ENCODE data around the gene IZUMO1R. TPM values are rescaled to one million over a fixed set of nuclear protein-coding genes. Genes with fewer than 3 reads are reported as not detected.
A peak's percentile ranks its signal among the peaks of the same experiment; 100 is the strongest.

IZUMO1R gene
- not detected for total RNA-seq
- long read RNA-seq: 0 reads

DNA sequence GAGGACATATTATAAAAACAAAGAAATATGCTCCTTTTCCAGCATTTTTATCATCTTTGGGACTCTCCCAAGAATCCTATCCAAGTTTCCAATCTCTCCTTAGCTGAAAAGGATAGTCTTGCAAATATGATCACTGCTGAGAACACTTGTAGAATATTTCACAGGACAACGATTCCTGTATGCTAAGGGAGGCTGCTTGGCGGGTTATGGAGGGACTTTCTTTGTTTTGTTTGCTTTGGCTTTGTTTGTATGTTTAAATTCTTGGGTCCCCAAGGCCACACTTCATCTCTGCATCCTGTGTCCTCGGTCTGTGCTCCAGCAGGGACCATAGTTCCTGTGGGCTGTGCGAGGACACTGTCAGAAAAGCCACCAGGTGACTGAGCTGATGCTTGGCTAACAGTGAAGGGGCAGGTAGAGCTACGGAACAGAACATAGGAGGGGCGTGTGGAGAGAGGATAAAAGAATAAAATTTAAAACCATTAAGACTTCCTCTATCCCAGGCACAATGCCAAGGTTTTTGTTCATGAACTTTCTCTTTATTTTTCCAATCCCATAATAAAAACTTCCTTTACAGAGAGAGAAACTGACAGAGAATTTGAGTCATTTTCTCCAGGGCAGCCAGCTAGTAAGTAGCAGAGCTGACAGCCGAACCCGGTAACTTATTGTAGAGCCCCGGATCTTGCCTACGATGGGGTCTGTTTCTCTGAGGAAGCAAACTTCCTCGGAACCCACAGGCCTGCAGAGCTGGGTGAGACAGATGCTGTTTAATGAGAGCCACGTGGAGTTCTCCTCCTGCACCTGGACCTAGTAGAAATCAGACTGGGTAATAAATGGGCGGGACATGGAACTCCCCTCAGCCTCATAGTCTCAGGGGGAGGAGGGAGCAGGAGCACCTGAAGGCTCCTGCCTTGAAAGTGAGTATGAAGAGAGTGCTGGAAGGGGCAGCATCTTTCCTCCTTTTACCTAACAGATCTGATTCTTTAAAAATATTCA is at the start of gene IZUMO1R:
Gene IZUMO1R, plus strand, starts transcription at position 615 of the 993 bp plus-strand sequence. CDS start 1,057 bp downstream, outside the sequence.
- H3K27me3 ChIP-seq: no peaks in the 10 kb centered on the region
- H3K4me1 ChIP-seq: no peaks in the 10 kb centered on the region
- intact Hi-C loops (cut with DNase I): no loop called here
- DNase-seq: no peak
- no peak for TF ChIP-seq POLR2A (IDR thresholded peaks at IDR 0.05)
- TF ChIP-seq, protein P1, sequence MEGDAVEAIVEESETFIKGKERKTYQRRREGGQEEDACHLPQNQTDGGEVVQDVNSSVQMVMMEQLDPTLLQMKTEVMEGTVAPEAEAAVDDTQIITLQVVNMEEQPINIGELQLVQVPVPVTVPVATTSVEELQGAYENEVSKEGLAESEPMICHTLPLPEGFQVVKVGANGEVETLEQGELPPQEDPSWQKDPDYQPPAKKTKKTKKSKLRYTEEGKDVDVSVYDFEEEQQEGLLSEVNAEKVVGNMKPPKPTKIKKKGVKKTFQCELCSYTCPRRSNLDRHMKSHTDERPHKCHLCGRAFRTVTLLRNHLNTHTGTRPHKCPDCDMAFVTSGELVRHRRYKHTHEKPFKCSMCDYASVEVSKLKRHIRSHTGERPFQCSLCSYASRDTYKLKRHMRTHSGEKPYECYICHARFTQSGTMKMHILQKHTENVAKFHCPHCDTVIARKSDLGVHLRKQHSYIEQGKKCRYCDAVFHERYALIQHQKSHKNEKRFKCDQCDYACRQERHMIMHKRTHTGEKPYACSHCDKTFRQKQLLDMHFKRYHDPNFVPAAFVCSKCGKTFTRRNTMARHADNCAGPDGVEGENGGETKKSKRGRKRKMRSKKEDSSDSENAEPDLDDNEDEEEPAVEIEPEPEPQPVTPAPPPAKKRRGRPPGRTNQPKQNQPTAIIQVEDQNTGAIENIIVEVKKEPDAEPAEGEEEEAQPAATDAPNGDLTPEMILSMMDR (IDR thresholded peaks at IDR 0.05): no peak
- no peak for ATAC-seq
- H3K4me3 ChIP-seq: no peak within 1 kb of the TSS
- no peak within 1 kb of the TSS for H3K27ac ChIP-seq
- 29% methylated on average over 8 of the region's 13 CpGs for WGBS (ENCODE audit: insufficient coverage, low coverage, low lambda C conversion rate, missing lambda C conversion rate)
- H3K36me3 ChIP-seq: no peaks in the 10 kb centered on the region
- H3K9me3 ChIP-seq: no peaks in the 10 kb centered on the region

DNA sequence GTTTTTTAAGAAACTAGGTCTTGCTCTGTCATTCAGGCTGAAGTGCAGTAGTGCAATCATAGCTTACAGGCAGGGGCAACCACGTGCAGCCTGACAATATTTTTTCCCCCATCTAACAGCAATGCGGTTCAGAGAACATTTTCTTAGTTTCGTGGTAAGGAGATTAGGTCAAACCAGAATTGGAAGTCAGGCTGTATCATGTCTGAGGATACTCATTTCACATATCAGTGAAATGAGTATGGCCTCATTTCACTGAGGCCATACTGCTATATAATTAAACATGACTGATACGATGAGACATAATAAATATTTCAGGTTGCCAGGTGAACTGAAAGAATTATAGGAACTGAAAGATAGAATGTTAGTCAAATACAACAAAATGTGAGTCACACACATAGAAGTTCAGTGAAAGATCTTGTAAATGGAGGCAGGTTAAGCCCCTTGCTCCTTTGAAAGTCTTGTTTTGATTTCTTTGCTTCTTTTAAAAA is 32.5 kb upstream of the IZUMO1R start:
- Histone ChIP-seq H3K4me1 (no peaks in the 10 kb centered on the region), H3K36me3 (no peaks in the 10 kb centered on the region), H3K9me3 (no peaks in the 10 kb centered on the region), H3K27me3 (no peaks in the 10 kb centered on the region), H3K4me3 (no peak overlapping the region), H3K27ac (no peak overlapping the region)
- DNase-seq (no peak), ATAC-seq (no peak)
- TF ChIP-seq POLR2A (IDR thresholded peaks at IDR 0.05): no peak
- TF ChIP-seq, protein P1 (IDR thresholded peaks at IDR 0.05): no peak
- intact Hi-C loops (cut with DNase I): no loop called here
- WGBS (ENCODE audit: insufficient coverage, low coverage, low lambda C conversion rate, missing lambda C conversion rate): 56% methylated on average over 4 of the region's 4 CpGs

DNA sequence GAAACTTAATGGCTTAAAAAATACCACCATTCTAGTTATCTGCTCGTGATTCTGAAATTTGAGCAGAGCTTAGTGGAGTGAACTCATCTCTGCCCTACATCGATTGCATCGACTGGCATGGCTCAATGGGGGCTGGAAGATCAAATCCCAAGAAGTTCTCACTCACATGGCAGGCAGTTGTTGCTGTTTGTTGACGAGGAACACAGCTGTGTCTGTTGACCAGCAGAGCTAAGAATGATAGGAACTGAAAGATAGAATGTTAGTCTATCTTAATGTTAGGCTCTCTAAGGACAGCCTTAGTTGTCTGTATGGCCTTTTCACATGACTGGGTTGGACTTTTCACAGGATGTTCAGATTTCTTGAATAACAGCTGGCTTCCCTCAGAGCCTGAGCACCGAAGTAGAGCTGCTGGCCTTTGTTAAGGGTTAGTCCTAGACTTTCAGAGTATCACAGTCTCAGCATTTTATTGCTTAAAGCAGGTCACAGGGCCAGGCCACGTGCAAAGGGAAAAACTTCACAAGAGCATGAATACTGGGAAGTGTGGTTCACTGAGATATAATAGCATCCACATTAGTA is 31.6 kb upstream of the IZUMO1R start:
- ATAC-seq: peak in 1 of 4 donors; percentile 18
- H3K27me3 ChIP-seq: no peaks in the 10 kb centered on the region
- H3K36me3 ChIP-seq: no peaks in the 10 kb centered on the region
- DNase-seq: no peak
- 38% methylated on average over 5 of the region's 6 CpGs for WGBS (ENCODE audit: insufficient coverage, low coverage, low lambda C conversion rate, missing lambda C conversion rate)
- no peak overlapping the region for H3K27ac ChIP-seq
- no peak for TF ChIP-seq POLR2A (IDR thresholded peaks at IDR 0.05)
- TF ChIP-seq, protein P1 (IDR thresholded peaks at IDR 0.05): no peak
- no peaks in the 10 kb centered on the region for H3K9me3 ChIP-seq
- H3K4me1 ChIP-seq: no peaks in the 10 kb centered on the region
- no peak overlapping the region for H3K4me3 ChIP-seq
- intact Hi-C loops (cut with DNase I): no loop called here

DNA sequence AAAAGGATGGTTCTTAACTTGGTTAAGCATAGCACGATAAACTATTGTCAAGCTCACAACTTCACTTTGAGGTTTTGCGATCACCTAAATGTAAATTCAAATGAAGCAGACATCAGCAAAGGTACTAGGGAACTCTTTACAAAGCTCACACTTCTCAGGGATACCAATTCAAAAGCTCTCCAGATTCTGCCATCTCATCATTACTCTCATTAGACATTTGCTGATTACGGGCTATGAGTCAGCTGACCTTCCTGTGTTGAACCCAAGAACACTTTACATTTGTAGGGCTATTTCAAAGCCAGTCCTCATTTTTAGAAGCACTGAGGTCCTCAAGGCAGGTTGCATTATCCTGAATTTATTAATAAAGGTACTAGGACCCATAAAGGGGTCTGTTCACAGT is 28.4 kb upstream of the IZUMO1R start:
- Histone ChIP-seq H3K36me3 (no peaks in the 10 kb centered on the region), H3K27ac (no peak overlapping the region), H3K4me3 (no peak overlapping the region), H3K9me3 (no peaks in the 10 kb centered on the region), H3K4me1 (no peaks in the 10 kb centered on the region), H3K27me3 (no peaks in the 10 kb centered on the region)
- ATAC-seq (no peak), DNase-seq (no peak)
- 76% methylated on average over 2 of the region's 3 CpGs for WGBS (ENCODE audit: insufficient coverage, low coverage, low lambda C conversion rate, missing lambda C conversion rate)
- TF ChIP-seq POLR2A (IDR thresholded peaks at IDR 0.05): no peak
- TF ChIP-seq, protein P1 (IDR thresholded peaks at IDR 0.05): no peak
- intact Hi-C loops (cut with DNase I): no loop called here

Data from right lobe of liver (tissue), 6 donors.